GM19035 (cell line): ENCODE results near the gene MYO3B.
"Not testable (repeated sequence)": the region's sequence is repeated elsewhere in the genome, so short reads cannot be mapped to it uniquely, and the experiment has no call there.

ENCODE experiments used
- ATAC-seq: cut with Tn5 transposase; IDR thresholded peaks from one replicate; pipeline ENCODE4 v1.9.1; 2021; ENCODE audit not compliant: unreplicated experiment

The MYO3B gene

DNA sequence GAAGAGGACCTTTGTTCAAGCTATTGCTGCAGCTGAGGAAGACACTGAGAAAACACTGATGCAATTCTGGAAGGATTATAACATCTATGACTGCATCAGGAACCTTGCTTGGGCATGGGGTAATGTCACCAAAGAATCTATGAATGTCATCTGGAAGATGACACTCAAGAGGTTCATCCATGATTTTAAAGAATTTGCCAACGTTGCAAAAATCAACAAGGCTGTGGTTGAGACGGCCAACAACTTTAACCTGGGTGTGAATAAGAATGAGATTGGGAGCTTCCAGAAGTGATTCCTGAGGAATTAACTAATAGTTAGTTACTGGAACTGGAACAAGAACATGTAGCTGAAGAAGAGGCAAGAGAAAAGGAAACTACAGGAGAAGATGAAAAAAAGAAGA is 410.8 kb downstream of the MYO3B start:
- ATAC-seq: no peak

DNA sequence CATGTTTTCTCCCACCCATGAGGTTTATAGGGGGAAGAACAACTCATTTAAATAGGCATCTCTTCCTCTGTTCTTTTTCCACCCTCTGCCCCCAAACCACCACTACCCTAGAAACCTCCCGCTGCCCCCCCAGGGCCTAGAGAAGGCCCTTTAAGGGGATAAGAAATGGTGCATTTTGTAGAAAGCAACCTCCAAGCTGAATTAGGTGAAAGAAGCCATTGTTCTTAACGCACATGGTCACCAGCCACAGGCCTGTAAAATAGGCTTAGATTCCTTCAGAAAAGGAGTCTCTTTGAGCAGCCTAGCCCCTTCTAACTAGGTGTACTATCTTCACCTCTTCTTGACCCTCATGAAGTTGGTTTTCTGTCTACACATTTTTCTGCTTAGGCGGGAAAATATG is 418.6 kb downstream of the MYO3B start:
- ATAC-seq: no peak

GRCh38 chr2:170598067-170598395 is 420.1 kb downstream of the MYO3B start:
- no peak for ATAC-seq

- ATAC-seq: no peak
Measured at GRCh38 chr2:170601489-170601888, 423.5 kb downstream of the MYO3B start.

GRCh38 chr2:170605862-170606261 is 427.9 kb downstream of the MYO3B start:
- no peak for ATAC-seq

DNA sequence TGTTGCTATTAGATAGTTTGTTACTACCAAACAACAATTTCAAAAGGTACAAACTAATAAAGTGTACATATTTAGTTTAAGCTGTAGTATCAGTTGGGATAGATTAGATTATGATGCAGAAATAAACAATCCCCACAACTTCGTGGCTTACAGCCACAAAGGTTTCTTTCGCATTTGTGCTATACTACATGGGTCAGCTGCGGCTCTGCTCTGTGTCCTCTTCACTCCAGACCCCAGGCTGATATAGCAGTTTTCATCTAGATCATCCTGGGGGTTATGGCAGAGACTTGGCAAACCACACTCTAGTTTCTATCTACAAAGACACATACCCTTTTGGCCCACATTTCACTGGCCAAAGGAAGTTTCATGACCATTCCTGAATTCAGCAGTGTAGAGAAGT is 429.2 kb downstream of the MYO3B start:
- ATAC-seq: no peak

GRCh38 chr2:170610615-170611014 is 432.7 kb downstream of the MYO3B start:
- no peak for ATAC-seq

GRCh38 chr2:170618948-170619347 is 441.0 kb downstream of the MYO3B start:
- not testable (repeated sequence) for ATAC-seq

DNA sequence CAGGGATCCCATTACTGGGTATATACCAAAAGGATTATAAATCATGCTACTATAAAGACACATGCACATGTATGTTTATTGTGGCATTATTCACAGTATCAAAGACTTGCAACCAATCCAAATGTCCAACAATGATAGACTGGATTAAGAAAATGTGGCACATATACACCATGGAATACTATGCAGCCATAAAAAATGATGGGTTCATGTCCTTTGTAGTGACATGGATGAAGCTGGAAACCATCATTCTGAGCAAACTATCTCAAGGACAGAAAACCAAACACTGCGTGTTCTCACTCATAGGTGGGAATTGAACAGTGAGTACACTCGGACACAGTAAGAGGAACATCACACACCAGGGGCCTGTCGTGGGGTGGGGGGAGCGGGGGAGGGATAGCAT is 457.1 kb downstream of the MYO3B start:
- not testable (repeated sequence) for ATAC-seq

DNA sequence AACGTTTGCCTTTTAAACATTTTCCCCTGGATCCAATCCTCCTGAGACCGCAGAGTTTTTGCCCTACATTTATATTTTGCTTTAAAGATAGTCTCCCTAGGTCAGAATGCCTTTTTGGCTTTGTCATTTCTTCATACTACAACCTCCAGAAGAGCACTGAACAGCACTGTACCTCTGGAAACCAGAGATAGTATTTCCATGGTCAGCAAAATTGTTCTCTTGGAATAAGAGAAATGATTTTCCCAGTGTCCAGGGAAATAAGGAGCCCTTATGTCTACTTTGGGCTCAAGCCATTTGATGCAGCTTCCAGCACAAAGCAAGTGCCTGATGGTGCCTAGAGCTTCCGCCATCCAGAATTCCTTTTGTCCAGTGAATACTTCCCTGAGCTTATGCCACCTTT is 461.7 kb downstream of the MYO3B start:
- no peak for ATAC-seq

- ATAC-seq: no peak
Measured at GRCh38 chr2:170641961-170642360, 464.0 kb downstream of the MYO3B start.

DNA sequence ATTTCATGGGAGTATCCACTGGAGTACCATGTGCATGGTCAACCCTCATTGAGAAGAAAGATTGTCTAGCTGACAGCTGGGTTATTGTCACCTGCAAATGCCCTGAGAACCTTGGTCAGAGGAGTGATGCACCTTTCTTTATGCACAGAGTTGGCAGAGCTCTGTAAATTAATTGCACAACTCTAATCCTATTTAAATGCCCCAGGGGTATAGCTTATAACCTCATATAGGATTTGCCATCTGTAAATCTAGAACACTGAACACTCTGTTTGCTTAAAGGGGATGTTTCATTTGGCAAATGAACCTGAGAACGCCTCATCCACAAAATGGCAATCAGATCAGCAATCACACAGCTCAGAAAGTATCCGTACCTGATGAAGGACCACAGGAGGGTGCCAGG is 465.4 kb downstream of the MYO3B start:
- no peak for ATAC-seq

GRCh38 chr2:170647741-170648436 is 469.9 kb downstream of the MYO3B start:
- no peak for ATAC-seq

GRCh38 chr2:170651624-170652325 is 473.8 kb downstream of the MYO3B start:
- no peak for ATAC-seq

- ATAC-seq: no peak
Measured at GRCh38 chr2:170652637-170653417, 474.9 kb downstream of the MYO3B start.

DNA sequence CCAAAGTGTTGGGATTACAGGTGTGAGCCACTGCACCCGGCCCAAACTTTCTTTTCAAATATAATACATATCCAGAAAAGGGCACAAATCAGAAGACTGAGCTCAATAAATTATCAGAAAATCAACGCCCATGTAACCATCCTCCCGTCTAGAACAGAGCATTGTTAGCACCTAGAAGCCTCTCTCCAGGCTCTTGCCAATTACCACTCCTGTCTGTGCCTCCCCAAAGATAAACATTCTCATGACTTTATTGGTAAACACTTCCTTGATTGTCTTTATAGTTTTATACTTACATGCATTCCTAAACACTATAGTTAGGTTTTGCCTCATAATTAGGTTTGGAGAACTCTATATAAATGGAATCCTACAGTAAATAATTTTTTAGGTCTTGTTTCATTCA is 478.7 kb downstream of the MYO3B start:
- no peak for ATAC-seq

- ATAC-seq: no peak
Measured at GRCh38 chr2:170660409-170660808, 482.5 kb downstream of the MYO3B start.

- no peak for ATAC-seq
Measured at GRCh38 chr2:170665743-170666142, 487.8 kb downstream of the MYO3B start.

DNA sequence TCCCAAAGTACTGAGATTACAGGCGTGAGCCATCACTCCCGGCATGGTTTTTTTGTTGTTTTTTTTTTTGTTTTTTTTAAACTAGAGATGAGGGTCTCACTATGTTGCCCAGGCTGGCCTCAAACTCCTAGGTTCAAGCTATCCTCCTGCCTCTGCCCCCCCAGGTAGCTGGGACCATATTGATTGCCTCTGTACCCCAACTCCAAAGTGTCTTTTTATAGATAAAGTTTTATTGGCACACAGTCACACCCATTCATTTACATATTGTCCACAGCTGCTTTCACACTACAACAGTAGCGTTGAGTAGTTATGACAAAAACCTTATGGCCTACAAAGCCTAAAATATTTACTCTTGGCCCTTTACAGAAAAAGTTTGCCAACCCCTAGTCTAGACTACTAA is 492.0 kb downstream of the MYO3B start:
- no peak for ATAC-seq

- ATAC-seq: no peak
Measured at GRCh38 chr2:170670651-170671050, 492.7 kb downstream of the MYO3B start.

DNA sequence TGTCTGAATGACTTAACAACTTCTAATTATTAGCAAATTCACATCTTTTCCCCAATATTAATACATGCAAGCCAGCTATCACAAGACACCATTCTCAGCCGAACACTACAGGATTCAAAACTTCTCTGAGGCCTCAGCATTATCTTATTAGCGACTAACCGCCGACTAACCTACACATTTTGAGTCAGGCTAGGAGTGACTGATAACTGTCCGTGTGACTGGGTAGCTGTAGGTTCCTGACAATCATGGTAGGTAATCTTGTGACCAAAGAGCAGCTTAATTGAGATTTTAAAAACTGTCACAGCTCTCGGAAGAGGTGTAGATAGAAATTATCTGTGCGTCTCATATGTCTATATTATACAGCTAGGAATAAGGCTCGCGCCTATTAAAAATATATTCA is 493.1 kb downstream of the MYO3B start:
- ATAC-seq: no peak

- ATAC-seq: not testable (repeated sequence)
Measured at GRCh38 chr2:170674282-170674681, 496.3 kb downstream of the MYO3B start.
